Gastrocnemius medialis (tissue), 4 donors: Measurements from ENCODE around the gene RUFY1. TPM values are rescaled to one million over a fixed set of nuclear protein-coding genes. Genes with fewer than 3 reads are reported as not detected.
A peak's percentile ranks its signal among the peaks of the same experiment; 100 is the strongest.
"Not testable (repeated sequence)": the region's sequence is repeated elsewhere in the genome, so short reads cannot be mapped to it uniquely, and the experiment has no call there.

Experiments
- ATAC-seq, 2 donors: fragments of 150-250 bp; one replicate each; pipeline ENCODE4 v1.9.1; 2016
- DNase-seq, 2 donors: peaks; one replicate each; pipeline ENCODE4 v3.0.0-alpha.2; 2019
- H3K27ac ChIP-seq, 4 donors: fragments of 200-600 bp; sonication (generic); 1 replicate in 1 of 4; 2 replicates in 3 of 4; pipeline ENCODE4 v1.5.1; 2016 to 2018; ENCODE audit warnings: mild to moderate bottlenecking in 2 of 4, moderate library complexity in 1 of 4
- H3K27me3 ChIP-seq, 3 donors: fragments of 200-600 bp; sonication (generic) in 2 of 3; 1 replicate in 1 of 3; 2 replicates in 2 of 3; pipeline versions ENCODE4 v1.5.1 to v1.6.0; 2016 to 2019; ENCODE audit warnings: mild to moderate bottlenecking in 1 of 3, moderate library complexity in 1 of 3
- H3K36me3 ChIP-seq, 2 donors: fragments of 200-600 bp; sonication (generic) in 1 of 2; one replicate each; pipeline ENCODE4 v1.5.1; 2017 to 2018
- H3K4me1 ChIP-seq, 2 donors: fragments of 200-600 bp; sonication (generic) in 1 of 2; one replicate each; pipeline ENCODE4 v1.5.1; 2016 to 2017; ENCODE audit warnings: mild to moderate bottlenecking in 2 of 2
- H3K4me3 ChIP-seq, 4 donors: fragments of 200-600 bp; sonication (generic) in 3 of 4; 1 replicate in 1 of 4; 2 replicates in 3 of 4; pipeline ENCODE4 v1.5.1; 2016 to 2019; ENCODE audit warnings: mild to moderate bottlenecking in 2 of 4
- H3K9me3 ChIP-seq, 3 donors: fragments of 200-600 bp; sonication (generic) in 2 of 3; 1 replicate in 1 of 3; 2 replicates in 2 of 3; pipeline ENCODE4 v1.5.1; 2016 to 2019
- CTCF ChIP-seq, 5 experiments: fragments of 450-650 bp in 3 of 5; fragments of 200-600 bp in 2 of 5; sonication (generic) in 2 of 5; IDR thresholded peaks in 4 of 5; conservative IDR thresholded peaks in 1 of 5; 1 replicate in 4 of 5; 2 replicates in 1 of 5; pipeline ENCODE4 v1.5.1; 2016 to 2019; ENCODE audit warnings: antibody characterized with exemption in 5 of 5, mild to moderate bottlenecking in 3 of 5, moderate library complexity in 3 of 5
- POLR2A ChIP-seq, 2 donors: fragments of 450-650 bp; IDR thresholded peaks; one replicate each; pipeline ENCODE4 v1.6.1; 2017; ENCODE audit warnings: antibody characterized with exemption in 2 of 2, mild to moderate bottlenecking in 2 of 2, moderate library complexity in 2 of 2
- in situ Hi-C, 4 donors: fragments of 200-750 bp; cut with MboI; loops; one replicate each; pipeline versions ENCODE4 v1.15.0 to v1.8.0; 2017; ENCODE audit warnings: low sequenced_read_pairs in 4 of 4
- intact Hi-C: fragments of 100-400 bp; cut with DNase I; formaldehyde crosslinking; loops from one replicate; pipeline ENCODE4 v1.15.1; 2023; ENCODE audit warnings: low total_unique reads
- total RNA-seq, 4 donors: library from RNA; depleted of rRNA; stranded (reverse); fragments of >200 nt; gene quantifications; one replicate each; pipeline versions ENCODE4 v1.1.0 to v1.2.3, GENCODE V29; 2016

The RUFY1 gene, protein sequence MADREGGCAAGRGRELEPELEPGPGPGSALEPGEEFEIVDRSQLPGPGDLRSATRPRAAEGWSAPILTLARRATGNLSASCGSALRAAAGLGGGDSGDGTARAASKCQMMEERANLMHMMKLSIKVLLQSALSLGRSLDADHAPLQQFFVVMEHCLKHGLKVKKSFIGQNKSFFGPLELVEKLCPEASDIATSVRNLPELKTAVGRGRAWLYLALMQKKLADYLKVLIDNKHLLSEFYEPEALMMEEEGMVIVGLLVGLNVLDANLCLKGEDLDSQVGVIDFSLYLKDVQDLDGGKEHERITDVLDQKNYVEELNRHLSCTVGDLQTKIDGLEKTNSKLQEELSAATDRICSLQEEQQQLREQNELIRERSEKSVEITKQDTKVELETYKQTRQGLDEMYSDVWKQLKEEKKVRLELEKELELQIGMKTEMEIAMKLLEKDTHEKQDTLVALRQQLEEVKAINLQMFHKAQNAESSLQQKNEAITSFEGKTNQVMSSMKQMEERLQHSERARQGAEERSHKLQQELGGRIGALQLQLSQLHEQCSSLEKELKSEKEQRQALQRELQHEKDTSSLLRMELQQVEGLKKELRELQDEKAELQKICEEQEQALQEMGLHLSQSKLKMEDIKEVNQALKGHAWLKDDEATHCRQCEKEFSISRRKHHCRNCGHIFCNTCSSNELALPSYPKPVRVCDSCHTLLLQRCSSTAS
- total RNA-seq: 10 to 100 TPM; 19.6 to 36.3 (median 26.0) TPM

DNA sequence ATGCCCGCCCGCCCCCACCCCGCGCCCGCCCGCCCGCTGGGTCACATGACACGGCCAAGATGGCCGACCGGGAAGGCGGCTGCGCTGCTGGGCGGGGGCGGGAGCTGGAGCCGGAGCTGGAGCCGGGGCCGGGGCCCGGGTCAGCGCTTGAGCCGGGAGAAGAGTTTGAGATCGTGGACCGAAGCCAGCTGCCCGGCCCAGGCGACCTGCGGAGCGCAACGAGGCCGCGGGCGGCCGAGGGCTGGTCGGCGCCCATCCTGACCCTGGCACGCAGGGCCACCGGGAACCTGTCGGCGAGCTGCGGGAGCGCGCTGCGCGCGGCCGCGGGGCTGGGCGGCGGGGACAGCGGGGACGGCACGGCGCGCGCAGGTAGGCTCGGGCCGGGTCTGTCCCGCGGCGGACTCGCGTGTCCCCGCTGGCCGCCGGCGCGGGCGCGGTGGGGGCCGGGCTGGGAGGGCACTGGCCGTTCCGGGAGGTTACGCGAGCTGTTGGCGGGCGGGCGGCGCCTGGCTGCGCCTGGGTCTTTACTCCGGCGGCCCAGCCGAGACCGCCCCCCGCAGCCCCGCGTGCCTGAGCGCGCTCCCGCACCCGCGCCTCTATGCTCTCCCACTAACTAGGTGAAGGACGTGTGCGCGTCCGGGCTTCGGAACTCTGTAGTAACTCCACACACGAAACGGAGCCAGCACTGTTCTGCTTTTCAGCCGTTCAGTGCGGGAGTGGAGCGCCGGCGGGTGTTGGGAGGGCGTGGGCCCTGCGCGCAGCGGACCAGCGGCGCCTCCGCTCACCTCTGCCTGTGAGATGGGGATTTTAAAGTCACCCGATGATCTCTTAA lies at the start of gene RUFY1:
Gene RUFY1 (plus strand): TSS at position 44 of the 832 bp plus-strand sequence. CDS start 16 bp downstream, at position 60.
- DNase-seq: peak; percentile 72 to 82
- TF ChIP-seq POLR2A (IDR thresholded peaks at IDR 0.05) (peak; percentile 87 to 94), CTCF (IDR thresholded peaks at IDR 0.05 in 4 of 5, conservative IDR thresholded peaks at IDR 0.05 in 1 of 5) (peak in 3 of 5 experiments; percentile 23 to 48 (median 42))
- intact Hi-C loops (loop anchor here (1.0 to 10.0 kb wide), 4 partner anchors 73 to 1316 kb away; partner anchors contain the start of genes HNRNPH1, PHYKPL, RNF130 and ZNF879), in situ Hi-C loops (no loop called here)
- Histone ChIP-seq H3K4me3 (peak within 1 kb of the TSS; percentile 77 to 87 (median 80)), H3K36me3 (no peaks in the 10 kb centered on the region), H3K27ac (peak within 1 kb of the TSS; percentile 87 to 97 (median 94)), H3K9me3 (no peaks in the 10 kb centered on the region), H3K27me3 (no peaks in the 10 kb centered on the region), H3K4me1 (peaks cover 22 to 31% of the 10 kb centered on the region in 2 donors)
- peak; percentile 92 for ATAC-seq

GRCh38 chr5:179501997-179502396 lies 48.4 kb upstream of the RUFY1 start:
- H3K4me3 ChIP-seq, H3K36me3 ChIP-seq, intact Hi-C loops, H3K27me3 ChIP-seq, in situ Hi-C loops, H3K9me3 ChIP-seq, H3K4me1 ChIP-seq, H3K27ac ChIP-seq, DNase-seq, ATAC-seq: not testable (repeated sequence)

- H3K36me3 ChIP-seq, intact Hi-C loops, ATAC-seq, H3K27ac ChIP-seq, in situ Hi-C loops, H3K27me3 ChIP-seq, DNase-seq, H3K4me1 ChIP-seq, H3K9me3 ChIP-seq, H3K4me3 ChIP-seq: not testable (repeated sequence)
Measured at GRCh38 chr5:179502420-179502819, 47.9 kb upstream of the RUFY1 start.

DNA sequence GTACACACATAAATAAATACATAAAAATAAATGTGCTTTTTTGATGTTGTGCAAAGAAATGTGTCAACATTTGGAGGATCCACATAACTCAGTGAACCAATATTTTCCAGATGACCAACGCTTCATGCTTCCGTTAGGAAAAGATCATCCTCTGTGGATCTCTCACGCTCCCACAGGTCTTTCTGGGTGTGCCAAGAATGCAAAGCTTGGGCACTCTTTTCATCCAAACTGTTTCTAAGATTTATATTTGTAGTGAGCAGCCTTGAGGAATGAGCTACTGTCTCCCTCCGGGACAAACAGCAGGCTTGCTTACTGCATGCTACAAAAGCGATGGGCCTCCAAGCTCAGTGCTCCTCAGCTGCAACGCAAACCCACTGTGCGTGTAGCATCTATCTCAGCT lies 46.2 kb upstream of the RUFY1 start:
- no peak for ATAC-seq
- Histone ChIP-seq H3K27me3 (no peaks in the 10 kb centered on the region), H3K27ac (no peak overlapping the region), H3K36me3 (no peaks in the 10 kb centered on the region), H3K4me1 (no peaks in the 10 kb centered on the region), H3K9me3 (no peaks in the 10 kb centered on the region), H3K4me3 (no peak overlapping the region)
- intact Hi-C loops: no loop called here
- TF ChIP-seq POLR2A (IDR thresholded peaks at IDR 0.05) (no peak), CTCF (IDR thresholded peaks at IDR 0.05 in 4 of 5, conservative IDR thresholded peaks at IDR 0.05 in 1 of 5) (no peak)
- DNase-seq: no peak
- in situ Hi-C loops: no loop called here

- Histone ChIP-seq H3K9me3 (no peaks in the 10 kb centered on the region), H3K4me3 (no peak overlapping the region), H3K4me1 (no peaks in the 10 kb centered on the region), H3K36me3 (no peaks in the 10 kb centered on the region), H3K27ac (no peak overlapping the region), H3K27me3 (no peaks in the 10 kb centered on the region)
- intact Hi-C loops (no loop called here), in situ Hi-C loops (no loop called here)
- ATAC-seq (no peak), DNase-seq (no peak)
- TF ChIP-seq CTCF (IDR thresholded peaks at IDR 0.05 in 4 of 5, conservative IDR thresholded peaks at IDR 0.05 in 1 of 5) (no peak), POLR2A (IDR thresholded peaks at IDR 0.05) (no peak)
Measured at GRCh38 chr5:179504600-179505396, 45.6 kb upstream of the RUFY1 start.
